HEK293T (cell line): ENCODE results near the gene MOCOS.

Experiments used
- ARNT ChIP-seq: fragments of 450-650 bp; IDR thresholded peaks from 2 replicates; pipeline ENCODE4 v1.6.1; 2017; ENCODE audit warnings: mild to moderate bottlenecking
- BHLHE40 ChIP-seq: fragments of 450-650 bp; IDR thresholded peaks from 2 replicates; pipeline ENCODE4 v1.6.1; 2016; ENCODE audit warnings: mild to moderate bottlenecking, moderate library complexity, borderline replicate concordance
- ELF4 ChIP-seq: fragments of 450-650 bp; IDR thresholded peaks from 2 replicates; pipeline ENCODE4 v1.6.1; 2017; ENCODE audit warnings: antibody characterized with exemption
- FOXA1 ChIP-seq: fragments of 450-650 bp; IDR thresholded peaks from 2 replicates; pipeline ENCODE4 v1.6.1; 2016; ENCODE audit warnings: mild to moderate bottlenecking
- FOXK2 ChIP-seq: fragments of 450-650 bp; IDR thresholded peaks from 2 replicates; pipeline ENCODE4 v1.6.1; 2016; ENCODE audit warnings: mild to moderate bottlenecking
- FOXM1 ChIP-seq: fragments of 450-650 bp; IDR thresholded peaks from 2 replicates; pipeline ENCODE4 v1.6.1; 2017; ENCODE audit warnings: mild to moderate bottlenecking, borderline replicate concordance
- HDGF ChIP-seq: fragments of 450-650 bp; IDR thresholded peaks from 2 replicates; pipeline ENCODE4 v1.6.1; 2017; ENCODE audit warnings: antibody characterized with exemption, borderline replicate concordance
- NFRKB ChIP-seq: fragments of 450-650 bp; IDR thresholded peaks from 2 replicates; pipeline ENCODE4 v1.6.1; 2016; ENCODE audit warnings: mild to moderate bottlenecking, moderate library complexity
- SP1 ChIP-seq: fragments of 450-650 bp; IDR thresholded peaks from 2 replicates; pipeline ENCODE4 v1.6.1; 2017
- SUZ12 ChIP-seq: fragments of 450-650 bp; IDR thresholded peaks from 2 replicates; pipeline ENCODE4 v1.6.1; 2016; ENCODE audit warnings: mild to moderate bottlenecking
- TARDBP ChIP-seq: fragments of 450-650 bp; IDR thresholded peaks from 2 replicates; pipeline ENCODE4 v1.6.1; 2016
- ZNF384 ChIP-seq: fragments of 450-650 bp; IDR thresholded peaks from 2 replicates; pipeline ENCODE4 v1.6.1; 2016

DNA sequence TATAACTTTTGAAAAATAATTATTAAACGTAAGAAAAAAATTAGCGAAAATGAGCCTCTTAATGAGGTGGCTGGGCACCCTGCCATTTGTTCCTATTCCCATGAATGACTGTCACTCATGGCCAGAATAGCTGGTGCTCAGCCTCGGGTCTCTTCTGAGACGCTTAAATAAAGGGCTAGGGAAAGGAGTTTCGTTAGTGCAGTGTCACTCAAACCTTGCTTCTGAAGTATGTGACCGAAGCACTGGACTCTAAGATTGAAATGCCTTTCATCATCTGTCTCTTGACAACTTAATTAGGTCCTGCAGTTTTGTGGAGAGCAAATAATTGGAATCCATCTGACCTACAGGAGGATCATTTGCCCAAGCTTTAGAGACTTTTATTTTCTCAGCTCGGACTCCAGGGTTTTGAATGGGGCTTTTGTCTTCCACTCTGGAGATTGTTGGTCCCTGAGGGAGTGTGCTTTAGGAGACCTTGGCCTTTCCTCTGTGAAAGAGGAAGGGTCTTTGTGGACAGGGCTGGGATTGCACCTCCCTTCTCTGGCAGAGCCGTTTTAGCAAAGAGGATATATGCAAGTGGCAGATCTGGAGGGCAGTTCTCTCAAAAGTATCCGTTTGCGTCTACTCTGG is 67.9 kb downstream of the MOCOS start:
- TF ChIP-seq TARDBP (no peak), NFRKB (no peak), ZNF384 (no peak), SUZ12 (no peak), HDGF (no peak), FOXM1 (no peak), FOXK2 (no peak), FOXA1 (no peak), SP1 (no peak), BHLHE40 (no peak), ARNT (no peak), ELF4 (no peak)
